WTC11 (cell line): Measurements from ENCODE around the gene COPB2.

Experiments
- CREM ChIP-seq: sonication (generic); formaldehyde crosslinking; IDR thresholded peaks from 2 replicates; pipeline ENCODE4 v1.8.1; 2022; ENCODE audit warnings: mild to moderate bottlenecking, missing genetic modification reagents, moderate library complexity
- TEAD4 ChIP-seq: sonication (generic); formaldehyde crosslinking; IDR thresholded peaks from 2 replicates; pipeline ENCODE4 v1.8.0; 2022; ENCODE audit warnings: mild to moderate bottlenecking, missing genetic modification reagents
- TF ChIP-seq, protein P1 (sequence below): fragments of 200-600 bp; IDR thresholded peaks from 2 replicates; pipeline ENCODE4 v1.8.0; 2022; ENCODE audit warnings: antibody characterized with exemption
- TF ChIP-seq, protein P2 (sequence below): sonication (generic); formaldehyde crosslinking; IDR thresholded peaks from 2 replicates; pipeline ENCODE4 v1.8.0; 2022; ENCODE audit warnings: mild to moderate bottlenecking, missing genetic modification reagents
- TF ChIP-seq, protein P3 (sequence below): sonication (generic); formaldehyde crosslinking; IDR thresholded peaks from 2 replicates; pipeline ENCODE4 v1.8.1; 2022; ENCODE audit warnings: missing genetic modification reagents, borderline replicate concordance
- TF ChIP-seq, protein P4 (sequence below): sonication (generic); formaldehyde crosslinking; IDR thresholded peaks from 2 replicates; pipeline ENCODE4 v1.8.1; 2022; ENCODE audit warnings: mild to moderate bottlenecking, moderate library complexity, missing genetic modification reagents
- TF ChIP-seq, protein P5 (sequence below): sonication (generic); formaldehyde crosslinking; IDR thresholded peaks from 2 replicates; pipeline ENCODE4 v1.8.1; 2023; ENCODE audit warnings: mild to moderate bottlenecking, missing genetic modification reagents, moderate library complexity

DNA sequence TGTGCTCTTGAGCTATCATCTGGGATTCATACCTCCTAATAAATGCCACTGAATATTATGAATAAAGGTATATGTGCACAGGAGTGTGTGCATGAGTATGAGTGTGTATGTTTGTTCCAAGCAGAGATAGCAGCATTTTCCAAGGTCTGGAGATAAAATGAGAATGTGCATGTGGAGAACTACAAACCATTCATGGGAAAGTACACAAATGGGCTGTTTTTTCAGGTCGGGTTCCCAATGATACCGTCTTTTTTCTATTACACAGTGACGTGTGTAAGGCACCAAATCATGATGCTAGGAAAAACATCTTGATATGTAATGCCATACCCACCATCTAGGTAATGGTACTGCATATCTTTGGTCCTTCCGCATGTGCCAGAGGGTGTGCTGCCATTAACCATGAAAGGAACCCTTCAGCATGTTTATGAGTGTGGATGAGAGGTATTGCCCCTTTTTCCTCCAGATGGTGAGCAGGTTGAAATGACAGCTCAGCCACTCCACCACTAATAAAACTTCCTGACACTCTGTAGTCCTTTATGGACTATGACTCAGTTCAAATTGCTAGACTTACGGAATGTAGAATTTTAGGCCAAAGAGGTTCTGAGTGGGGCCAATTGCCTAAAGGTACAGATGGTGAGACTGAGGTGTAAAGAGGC lies 36.4 kb upstream of the COPB2 start:
- TF ChIP-seq, protein P1, sequence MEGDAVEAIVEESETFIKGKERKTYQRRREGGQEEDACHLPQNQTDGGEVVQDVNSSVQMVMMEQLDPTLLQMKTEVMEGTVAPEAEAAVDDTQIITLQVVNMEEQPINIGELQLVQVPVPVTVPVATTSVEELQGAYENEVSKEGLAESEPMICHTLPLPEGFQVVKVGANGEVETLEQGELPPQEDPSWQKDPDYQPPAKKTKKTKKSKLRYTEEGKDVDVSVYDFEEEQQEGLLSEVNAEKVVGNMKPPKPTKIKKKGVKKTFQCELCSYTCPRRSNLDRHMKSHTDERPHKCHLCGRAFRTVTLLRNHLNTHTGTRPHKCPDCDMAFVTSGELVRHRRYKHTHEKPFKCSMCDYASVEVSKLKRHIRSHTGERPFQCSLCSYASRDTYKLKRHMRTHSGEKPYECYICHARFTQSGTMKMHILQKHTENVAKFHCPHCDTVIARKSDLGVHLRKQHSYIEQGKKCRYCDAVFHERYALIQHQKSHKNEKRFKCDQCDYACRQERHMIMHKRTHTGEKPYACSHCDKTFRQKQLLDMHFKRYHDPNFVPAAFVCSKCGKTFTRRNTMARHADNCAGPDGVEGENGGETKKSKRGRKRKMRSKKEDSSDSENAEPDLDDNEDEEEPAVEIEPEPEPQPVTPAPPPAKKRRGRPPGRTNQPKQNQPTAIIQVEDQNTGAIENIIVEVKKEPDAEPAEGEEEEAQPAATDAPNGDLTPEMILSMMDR = no peak
- TF ChIP-seq, protein P2, sequence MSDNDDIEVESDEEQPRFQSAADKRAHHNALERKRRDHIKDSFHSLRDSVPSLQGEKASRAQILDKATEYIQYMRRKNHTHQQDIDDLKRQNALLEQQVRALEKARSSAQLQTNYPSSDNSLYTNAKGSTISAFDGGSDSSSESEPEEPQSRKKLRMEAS (CRISPR knock-in tag) = no peak
- TF ChIP-seq, protein P3, sequence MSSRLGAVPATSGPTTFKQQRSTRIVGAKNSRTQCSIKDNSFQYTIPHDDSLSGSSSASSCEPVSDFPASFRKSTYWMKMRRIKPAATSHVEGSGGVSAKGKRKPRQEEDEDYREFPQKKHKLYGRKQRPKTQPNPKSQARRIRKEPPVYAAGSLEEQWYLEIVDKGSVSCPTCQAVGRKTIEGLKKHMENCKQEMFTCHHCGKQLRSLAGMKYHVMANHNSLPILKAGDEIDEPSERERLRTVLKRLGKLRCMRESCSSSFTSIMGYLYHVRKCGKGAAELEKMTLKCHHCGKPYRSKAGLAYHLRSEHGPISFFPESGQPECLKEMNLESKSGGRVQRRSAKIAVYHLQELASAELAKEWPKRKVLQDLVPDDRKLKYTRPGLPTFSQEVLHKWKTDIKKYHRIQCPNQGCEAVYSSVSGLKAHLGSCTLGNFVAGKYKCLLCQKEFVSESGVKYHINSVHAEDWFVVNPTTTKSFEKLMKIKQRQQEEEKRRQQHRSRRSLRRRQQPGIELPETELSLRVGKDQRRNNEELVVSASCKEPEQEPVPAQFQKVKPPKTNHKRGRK = no peak
- TF ChIP-seq, protein P4, sequence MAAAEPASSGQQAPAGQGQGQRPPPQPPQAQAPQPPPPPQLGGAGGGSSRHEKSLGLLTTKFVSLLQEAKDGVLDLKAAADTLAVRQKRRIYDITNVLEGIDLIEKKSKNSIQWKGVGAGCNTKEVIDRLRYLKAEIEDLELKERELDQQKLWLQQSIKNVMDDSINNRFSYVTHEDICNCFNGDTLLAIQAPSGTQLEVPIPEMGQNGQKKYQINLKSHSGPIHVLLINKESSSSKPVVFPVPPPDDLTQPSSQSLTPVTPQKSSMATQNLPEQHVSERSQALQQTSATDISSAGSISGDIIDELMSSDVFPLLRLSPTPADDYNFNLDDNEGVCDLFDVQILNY (CRISPR knock-in tag) = no peak
- TF ChIP-seq, protein P5, sequence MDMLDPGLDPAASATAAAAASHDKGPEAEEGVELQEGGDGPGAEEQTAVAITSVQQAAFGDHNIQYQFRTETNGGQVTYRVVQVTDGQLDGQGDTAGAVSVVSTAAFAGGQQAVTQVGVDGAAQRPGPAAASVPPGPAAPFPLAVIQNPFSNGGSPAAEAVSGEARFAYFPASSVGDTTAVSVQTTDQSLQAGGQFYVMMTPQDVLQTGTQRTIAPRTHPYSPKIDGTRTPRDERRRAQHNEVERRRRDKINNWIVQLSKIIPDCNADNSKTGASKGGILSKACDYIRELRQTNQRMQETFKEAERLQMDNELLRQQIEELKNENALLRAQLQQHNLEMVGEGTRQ (CRISPR knock-in tag) = no peak
- TF ChIP-seq TEAD4 (CRISPR knock-in tag) (no peak), CREM (CRISPR knock-in tag) (no peak)
